GM13977 (cell line): ENCODE measurements around the gene SERPINE2.
"Not testable (repeated sequence)": the region's sequence is repeated elsewhere in the genome, so short reads cannot be mapped to it uniquely, and the experiment has no call there.

Experiments
- DNase-seq: peaks from one replicate; pipeline ENCODE4 v3.0.0; 2012; ENCODE audit warnings: low spot score
- in situ Hi-C: fragments of 300-500 bp; cut with MboI; formaldehyde crosslinking; loops from one replicate; pipeline ENCODE4 v1.12.0; 2022; ENCODE audit warnings: low sequenced_read_pairs, low pct_unique_long_range_greater_than_20kb, mixed read lengths, inconsistent platforms; ENCODE audit not compliant: unreplicated experiment
- TF ChIP-seq, protein P1 (sequence below): IDR thresholded peaks from 2 replicates; pipeline ENCODE4 v1.5.1; 2012; ENCODE audit warnings: mild to moderate bottlenecking, control low read depth; ENCODE audit not compliant: insufficient read depth; ENCODE audit errors: extremely low read depth, missing control alignments

SERPINE2 gene

DNA sequence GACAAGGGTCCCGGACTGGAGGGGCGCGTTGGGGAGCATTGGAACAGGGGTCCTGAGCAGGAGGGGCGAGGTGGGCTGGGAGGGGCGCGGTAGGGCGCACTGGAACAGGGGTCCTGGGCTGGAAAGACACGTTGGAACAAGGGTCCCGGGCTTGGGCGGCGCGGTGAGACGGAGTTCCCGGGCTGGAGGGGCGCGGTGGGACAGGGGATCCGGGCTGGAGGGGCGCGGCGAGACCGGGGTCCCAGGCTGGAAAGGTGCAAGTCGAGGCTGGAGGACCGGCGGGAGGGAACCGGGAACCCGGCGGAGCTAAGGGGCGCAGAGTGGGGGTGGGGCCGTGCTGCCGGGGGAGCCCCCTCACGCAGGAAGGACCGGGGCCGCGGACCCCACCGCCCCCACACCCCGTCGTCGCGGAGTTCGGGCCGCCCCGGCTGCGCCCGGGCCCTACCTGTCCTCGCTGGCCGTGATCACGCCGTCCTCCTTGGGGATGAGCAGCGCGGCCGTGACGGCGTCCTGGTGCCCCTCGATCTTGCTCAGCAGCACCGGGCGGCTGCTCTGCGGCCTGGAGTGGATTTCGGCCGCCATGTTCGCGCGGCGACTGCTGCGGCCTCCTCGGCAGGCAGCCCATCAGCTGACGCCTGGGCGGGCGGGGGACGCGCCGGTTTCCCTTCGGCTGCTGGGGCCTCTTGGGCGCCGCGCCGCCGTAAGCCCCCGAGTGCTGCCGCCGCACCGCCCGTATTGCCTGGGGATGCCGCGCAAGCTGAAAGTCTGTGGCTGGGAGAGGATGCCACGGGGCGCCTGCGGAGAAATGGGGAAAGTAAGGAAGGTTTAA, 94.2 kb downstream of the SERPINE2 start, which contains the start of gene WDFY1:
WDFY1 (minus strand) TSS at position 633 of the 829 bp plus-strand sequence; CDS start at position 582, 51 bp downstream.
- DNase-seq, result peak; percentile 95
- in situ Hi-C loops, result no loop called here
- TF ChIP-seq, protein P1, sequence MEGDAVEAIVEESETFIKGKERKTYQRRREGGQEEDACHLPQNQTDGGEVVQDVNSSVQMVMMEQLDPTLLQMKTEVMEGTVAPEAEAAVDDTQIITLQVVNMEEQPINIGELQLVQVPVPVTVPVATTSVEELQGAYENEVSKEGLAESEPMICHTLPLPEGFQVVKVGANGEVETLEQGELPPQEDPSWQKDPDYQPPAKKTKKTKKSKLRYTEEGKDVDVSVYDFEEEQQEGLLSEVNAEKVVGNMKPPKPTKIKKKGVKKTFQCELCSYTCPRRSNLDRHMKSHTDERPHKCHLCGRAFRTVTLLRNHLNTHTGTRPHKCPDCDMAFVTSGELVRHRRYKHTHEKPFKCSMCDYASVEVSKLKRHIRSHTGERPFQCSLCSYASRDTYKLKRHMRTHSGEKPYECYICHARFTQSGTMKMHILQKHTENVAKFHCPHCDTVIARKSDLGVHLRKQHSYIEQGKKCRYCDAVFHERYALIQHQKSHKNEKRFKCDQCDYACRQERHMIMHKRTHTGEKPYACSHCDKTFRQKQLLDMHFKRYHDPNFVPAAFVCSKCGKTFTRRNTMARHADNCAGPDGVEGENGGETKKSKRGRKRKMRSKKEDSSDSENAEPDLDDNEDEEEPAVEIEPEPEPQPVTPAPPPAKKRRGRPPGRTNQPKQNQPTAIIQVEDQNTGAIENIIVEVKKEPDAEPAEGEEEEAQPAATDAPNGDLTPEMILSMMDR, result no peak

DNA sequence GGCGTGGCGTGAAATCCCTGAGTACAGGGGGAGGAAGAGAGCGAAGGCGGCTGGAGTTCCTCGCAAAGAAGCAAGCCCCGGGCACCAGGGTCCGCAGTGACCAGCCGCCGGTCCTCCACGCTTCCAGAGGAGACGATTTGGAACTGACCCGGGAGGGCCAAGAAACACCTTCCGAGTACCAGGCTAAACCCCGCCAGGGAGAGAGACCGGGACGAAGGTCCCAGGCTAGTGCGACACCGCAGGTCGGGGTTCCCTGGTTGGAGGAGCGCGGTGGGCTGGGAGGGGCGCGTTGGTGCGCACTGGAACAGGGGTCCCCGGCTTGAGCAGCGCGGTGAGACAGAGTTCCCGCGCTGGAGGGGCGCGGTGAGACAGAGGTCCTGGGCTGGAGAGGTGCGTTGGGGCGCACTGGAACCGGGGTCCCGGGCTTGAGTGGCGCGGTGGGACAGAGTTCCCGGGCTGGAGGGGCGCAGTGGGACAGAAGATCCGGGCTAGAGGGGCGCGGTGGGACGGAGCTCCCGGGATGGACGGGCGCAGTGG, 94.9 kb downstream of the SERPINE2 start:
- peak; percentile 50 for DNase-seq
- TF ChIP-seq, protein P1, result no peak
- in situ Hi-C loops, result no loop called here

DNA sequence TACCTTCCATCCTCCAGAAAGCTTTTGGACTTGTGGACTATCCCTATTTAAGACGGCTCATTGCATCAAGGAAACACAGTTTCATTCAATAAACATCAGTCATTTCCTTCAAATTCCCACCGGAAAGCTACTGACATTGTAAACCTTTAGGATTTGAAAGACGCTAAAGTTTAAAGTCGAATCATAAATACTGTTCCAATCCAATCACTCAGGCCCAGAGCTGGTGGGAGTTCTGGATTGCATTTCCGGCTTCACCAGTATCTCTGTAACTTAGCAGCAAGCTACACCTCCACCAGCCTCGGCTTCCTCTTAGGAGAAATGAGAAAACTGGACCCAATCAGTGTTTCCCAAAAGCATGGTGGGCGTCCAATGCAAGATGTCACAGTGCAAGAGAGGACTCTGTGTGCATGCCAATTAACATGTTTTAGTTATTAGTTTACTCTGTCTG, 95.5 kb downstream of the SERPINE2 start:
- peak; percentile 26 for DNase-seq
- in situ Hi-C loops, result no loop called here

DNA sequence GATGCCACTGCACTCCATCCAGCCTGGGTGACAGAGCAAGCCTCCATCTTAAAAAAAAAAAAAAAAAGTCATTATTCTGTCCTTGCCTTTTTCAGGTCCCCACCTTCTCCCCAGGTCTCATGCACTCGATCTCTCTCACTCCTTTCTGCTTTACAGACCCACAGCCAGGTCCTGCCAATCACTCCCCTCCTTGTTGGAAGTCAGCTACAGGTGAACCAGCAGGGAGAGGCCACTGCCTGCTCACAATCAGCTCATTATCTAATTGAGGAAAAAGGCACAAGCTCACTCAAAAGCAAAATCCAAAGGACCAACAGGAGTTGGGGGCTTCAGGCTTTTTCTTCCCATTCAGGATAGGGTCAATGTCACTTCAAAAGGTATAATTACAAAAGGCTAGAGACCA, 96.0 kb downstream of the SERPINE2 start:
- DNase-seq, result no peak
- in situ Hi-C loops, result no loop called here
- TF ChIP-seq, protein P1, result no peak

More for the DNA sequence above, 95.5 kb downstream of the SERPINE2 start:
- TF ChIP-seq, protein P1, result no peak

DNA sequence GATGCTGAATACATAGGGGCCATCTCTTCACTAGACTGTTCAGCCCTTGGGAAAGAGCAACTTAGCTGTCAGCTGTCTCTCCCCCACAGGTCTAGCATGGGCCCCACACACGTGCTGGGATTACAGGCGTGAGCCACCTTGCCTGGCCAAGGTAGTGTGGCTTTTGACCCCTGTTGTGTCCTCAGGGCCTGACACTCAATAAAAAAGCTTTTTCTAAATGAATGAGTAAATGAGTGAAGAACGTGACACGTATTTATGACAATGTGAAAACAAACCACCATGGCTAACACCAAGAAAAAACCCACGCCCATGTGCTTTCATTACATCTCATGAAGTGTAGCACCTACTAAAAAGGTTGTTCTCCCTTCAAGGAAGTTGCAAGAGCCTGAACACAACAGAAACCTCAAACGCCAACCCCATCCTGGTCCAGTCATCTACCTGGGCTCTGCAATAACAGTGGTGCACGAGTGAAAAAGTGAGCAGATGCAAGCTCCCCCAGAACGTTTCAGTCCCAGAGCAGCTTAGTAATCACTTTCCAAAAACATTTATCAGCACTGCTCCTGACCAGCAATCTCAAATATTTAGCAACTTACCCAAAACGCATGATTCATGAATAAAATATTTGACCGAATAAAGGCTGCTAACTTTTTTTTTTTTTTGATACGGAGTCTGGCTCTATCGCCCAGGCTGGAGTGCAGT, 97.4 kb downstream of the SERPINE2 start:
- in situ Hi-C loops, result no loop called here
- TF ChIP-seq, protein P1, result no peak
- peak; percentile 64 for DNase-seq

DNA sequence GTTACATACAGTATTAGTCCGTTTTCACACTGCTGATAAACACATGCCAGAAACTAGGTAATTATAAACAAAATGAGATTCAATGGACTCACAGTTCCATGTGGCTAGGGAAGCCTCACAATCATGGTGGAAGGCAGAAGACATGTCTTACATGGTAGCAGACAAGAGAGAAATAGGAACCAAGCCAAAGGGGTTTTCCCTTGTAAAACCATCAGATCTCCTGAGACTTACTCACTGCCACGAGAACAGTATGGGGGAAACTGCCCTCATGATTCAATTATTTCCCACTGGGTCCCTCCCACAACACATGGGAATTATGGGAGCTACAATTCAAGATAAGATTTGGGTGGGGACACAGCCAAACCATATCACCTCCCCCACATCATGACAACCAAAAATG, 99.6 kb downstream of the SERPINE2 start:
- in situ Hi-C loops, DNase-seq: not testable (repeated sequence)
